HPDE6-E6E7 (cell line): ENCODE results near the gene C12orf42.
"Not testable (repeated sequence)": the region's sequence is repeated elsewhere in the genome, so short reads cannot be mapped to it uniquely, and the experiment has no call there.

Source experiments
- DNase-seq: peaks from one replicate; pipeline ENCODE4 v3.0.0; 2011; ENCODE audit warnings: missing footprints; ENCODE audit errors: extremely low spot score

Gene C12orf42

GRCh38 chr12:103494734-103495468 is 867 bp downstream of the C12orf42 start:
- DNase-seq = no peak

- no peak for DNase-seq
Measured at GRCh38 chr12:103494051-103494733, 1.6 kb downstream of the C12orf42 start.

- peak; percentile 63 for DNase-seq
Measured at GRCh38 chr12:103493199-103493598, 2.6 kb downstream of the C12orf42 start.

GRCh38 chr12:103482365-103482764 is 13.4 kb downstream of the C12orf42 start:
- no peak for DNase-seq

- DNase-seq = no peak
Measured at GRCh38 chr12:103475073-103475472, 20.7 kb downstream of the C12orf42 start.

- no peak for DNase-seq
Measured at GRCh38 chr12:103470664-103471063, 25.1 kb downstream of the C12orf42 start.

- DNase-seq = no peak
Measured at GRCh38 chr12:103469719-103470118, 26.0 kb downstream of the C12orf42 start.

- no peak for DNase-seq
Measured at GRCh38 chr12:103468837-103469236, 26.9 kb downstream of the C12orf42 start.

GRCh38 chr12:103462675-103463074 is 33.1 kb downstream of the C12orf42 start:
- DNase-seq = no peak

GRCh38 chr12:103457471-103457870 is 38.3 kb downstream of the C12orf42 start:
- DNase-seq = no peak

- no peak for DNase-seq
Measured at GRCh38 chr12:103456006-103456405, 39.8 kb downstream of the C12orf42 start.

- no peak for DNase-seq
Measured at GRCh38 chr12:103455020-103455763, 40.6 kb downstream of the C12orf42 start.

- no peak for DNase-seq
Measured at GRCh38 chr12:103444983-103445382, 50.8 kb downstream of the C12orf42 start.

GRCh38 chr12:103442822-103443221 is 52.9 kb downstream of the C12orf42 start:
- no peak for DNase-seq

GRCh38 chr12:103442182-103442555 is 53.6 kb downstream of the C12orf42 start:
- no peak for DNase-seq

- no peak for DNase-seq
Measured at GRCh38 chr12:103441437-103442181, 54.2 kb downstream of the C12orf42 start.

GRCh38 chr12:103434165-103435105 is 61.3 kb downstream of the C12orf42 start:
- not testable (repeated sequence) for DNase-seq

- no peak for DNase-seq
Measured at GRCh38 chr12:103431950-103432349, 63.8 kb downstream of the C12orf42 start.

GRCh38 chr12:103431387-103431786 is 64.4 kb downstream of the C12orf42 start:
- no peak for DNase-seq

- not testable (repeated sequence) for DNase-seq
Measured at GRCh38 chr12:103425674-103426073, 70.1 kb downstream of the C12orf42 start.
